ENCODE measurements around the gene TBCB.

The TBCB gene

DNA sequence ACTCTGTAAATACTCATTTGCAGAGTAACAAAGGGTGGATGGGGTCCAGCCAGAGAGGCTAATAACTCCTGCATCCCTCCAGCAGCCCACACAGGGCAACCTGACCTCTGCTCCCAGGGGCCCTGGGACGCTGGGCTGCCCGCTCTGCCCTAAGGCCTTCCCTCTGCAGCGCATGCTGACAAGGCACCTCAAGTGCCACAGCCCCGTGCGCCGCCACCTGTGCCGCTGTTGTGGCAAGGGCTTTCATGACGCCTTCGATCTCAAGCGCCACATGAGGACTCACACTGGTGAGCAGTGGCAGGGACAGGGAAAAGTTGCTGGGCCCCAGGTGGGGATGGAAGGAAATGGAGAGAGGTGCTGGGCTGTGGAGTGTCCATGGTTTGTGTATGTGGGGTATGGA lies 2.6 kb upstream of the TBCB start:
- Histone ChIP-seq H3K9me3 (ENCODE audit: low read length) (no peaks in the 10 kb centered on the region), H2AFZ (ENCODE audit: low read length) (no peak overlapping the region), H3K4me2 (ENCODE audit: low read length) (no peak overlapping the region), H3K4me3 (ENCODE audit: low read depth, low read length, poor library complexity, severe bottlenecking) (no peak overlapping the region), H3K9ac (ENCODE audit: low read length) (no peak overlapping the region), H3K36me3 (ENCODE audit: insufficient read depth, low read length) (peaks cover 25% of the 10 kb centered on the region; the same call in 1 of the 2 replicates), H3K9me2 (ENCODE audit: low read depth, low read length) (no peaks in the 10 kb centered on the region), H3K27me3 (ENCODE audit: insufficient read depth, low read length) (no peaks in the 10 kb centered on the region), H3K4me1 (ENCODE audit: insufficient read depth, low read length, severe bottlenecking) (peaks cover 24% of the 10 kb centered on the region), H3F3A (ENCODE audit: insufficient read depth, low read length) (no peaks in the 10 kb centered on the region), H3K27ac (ENCODE audit: low read depth, low read length, poor library complexity, severe bottlenecking) (no peak overlapping the region), H3K79me2 (ENCODE audit: insufficient read depth, low read length) (no peaks in the 10 kb centered on the region), H4K20me1 (ENCODE audit: insufficient read depth, low read length) (no peaks in the 10 kb centered on the region)
- no peak for TF ChIP-seq EZH2 (IDR thresholded peaks at IDR 0.05; ENCODE audit: borderline replicate concordance, low read length)
- TF ChIP-seq, protein P1, sequence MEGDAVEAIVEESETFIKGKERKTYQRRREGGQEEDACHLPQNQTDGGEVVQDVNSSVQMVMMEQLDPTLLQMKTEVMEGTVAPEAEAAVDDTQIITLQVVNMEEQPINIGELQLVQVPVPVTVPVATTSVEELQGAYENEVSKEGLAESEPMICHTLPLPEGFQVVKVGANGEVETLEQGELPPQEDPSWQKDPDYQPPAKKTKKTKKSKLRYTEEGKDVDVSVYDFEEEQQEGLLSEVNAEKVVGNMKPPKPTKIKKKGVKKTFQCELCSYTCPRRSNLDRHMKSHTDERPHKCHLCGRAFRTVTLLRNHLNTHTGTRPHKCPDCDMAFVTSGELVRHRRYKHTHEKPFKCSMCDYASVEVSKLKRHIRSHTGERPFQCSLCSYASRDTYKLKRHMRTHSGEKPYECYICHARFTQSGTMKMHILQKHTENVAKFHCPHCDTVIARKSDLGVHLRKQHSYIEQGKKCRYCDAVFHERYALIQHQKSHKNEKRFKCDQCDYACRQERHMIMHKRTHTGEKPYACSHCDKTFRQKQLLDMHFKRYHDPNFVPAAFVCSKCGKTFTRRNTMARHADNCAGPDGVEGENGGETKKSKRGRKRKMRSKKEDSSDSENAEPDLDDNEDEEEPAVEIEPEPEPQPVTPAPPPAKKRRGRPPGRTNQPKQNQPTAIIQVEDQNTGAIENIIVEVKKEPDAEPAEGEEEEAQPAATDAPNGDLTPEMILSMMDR (IDR thresholded peaks at IDR 0.05; ENCODE audit: low read length) = no peak

DNA sequence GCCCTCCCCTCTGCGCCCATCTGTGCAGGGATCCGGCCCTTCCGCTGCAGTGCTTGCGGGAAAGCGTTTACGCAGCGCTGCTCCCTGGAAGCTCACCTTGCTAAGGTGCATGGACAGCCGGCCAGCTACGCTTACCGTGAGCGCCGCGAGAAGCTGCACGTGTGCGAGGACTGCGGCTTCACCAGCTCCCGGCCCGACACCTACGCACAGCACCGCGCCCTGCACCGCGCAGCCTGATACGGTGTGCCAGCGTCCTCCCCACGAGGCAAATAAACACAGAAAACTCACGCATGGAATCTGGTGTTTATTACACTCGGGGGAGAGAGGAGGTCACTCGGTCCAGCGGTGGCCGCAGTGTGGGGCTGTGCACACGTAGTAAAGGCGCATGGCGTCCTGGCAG lies 1.8 kb upstream of the TBCB start:
- peak overlapping the region; percentile 79 for H3K4me2 ChIP-seq (ENCODE audit: low read length)
- H3K27me3 ChIP-seq (ENCODE audit: insufficient read depth, low read length) = no peaks in the 10 kb centered on the region
- no peaks in the 10 kb centered on the region for H4K20me1 ChIP-seq (ENCODE audit: insufficient read depth, low read length)
- no peaks in the 10 kb centered on the region for H3K9me3 ChIP-seq (ENCODE audit: low read length)
- TF ChIP-seq EZH2 (IDR thresholded peaks at IDR 0.05; ENCODE audit: borderline replicate concordance, low read length) = no peak
- TF ChIP-seq, protein P1 (IDR thresholded peaks at IDR 0.05; ENCODE audit: low read length) = no peak
- peak overlapping the region; percentile 96 for H3K4me3 ChIP-seq (ENCODE audit: low read depth, low read length, poor library complexity, severe bottlenecking)
- peak overlapping the region; percentile 97 for H3K9ac ChIP-seq (ENCODE audit: low read length)
- H3K36me3 ChIP-seq (ENCODE audit: insufficient read depth, low read length) = peaks cover 29% of the 10 kb centered on the region
- no peaks in the 10 kb centered on the region for H3K79me2 ChIP-seq (ENCODE audit: insufficient read depth, low read length)
- no peaks in the 10 kb centered on the region for H3F3A ChIP-seq (ENCODE audit: insufficient read depth, low read length)
- H2AFZ ChIP-seq (ENCODE audit: low read length) = no peak overlapping the region
- no peaks in the 10 kb centered on the region for H3K9me2 ChIP-seq (ENCODE audit: low read depth, low read length)
- no peak overlapping the region for H3K27ac ChIP-seq (ENCODE audit: low read depth, low read length, poor library complexity, severe bottlenecking)
- peaks cover 24% of the 10 kb centered on the region for H3K4me1 ChIP-seq (ENCODE audit: insufficient read depth, low read length, severe bottlenecking)

DNA sequence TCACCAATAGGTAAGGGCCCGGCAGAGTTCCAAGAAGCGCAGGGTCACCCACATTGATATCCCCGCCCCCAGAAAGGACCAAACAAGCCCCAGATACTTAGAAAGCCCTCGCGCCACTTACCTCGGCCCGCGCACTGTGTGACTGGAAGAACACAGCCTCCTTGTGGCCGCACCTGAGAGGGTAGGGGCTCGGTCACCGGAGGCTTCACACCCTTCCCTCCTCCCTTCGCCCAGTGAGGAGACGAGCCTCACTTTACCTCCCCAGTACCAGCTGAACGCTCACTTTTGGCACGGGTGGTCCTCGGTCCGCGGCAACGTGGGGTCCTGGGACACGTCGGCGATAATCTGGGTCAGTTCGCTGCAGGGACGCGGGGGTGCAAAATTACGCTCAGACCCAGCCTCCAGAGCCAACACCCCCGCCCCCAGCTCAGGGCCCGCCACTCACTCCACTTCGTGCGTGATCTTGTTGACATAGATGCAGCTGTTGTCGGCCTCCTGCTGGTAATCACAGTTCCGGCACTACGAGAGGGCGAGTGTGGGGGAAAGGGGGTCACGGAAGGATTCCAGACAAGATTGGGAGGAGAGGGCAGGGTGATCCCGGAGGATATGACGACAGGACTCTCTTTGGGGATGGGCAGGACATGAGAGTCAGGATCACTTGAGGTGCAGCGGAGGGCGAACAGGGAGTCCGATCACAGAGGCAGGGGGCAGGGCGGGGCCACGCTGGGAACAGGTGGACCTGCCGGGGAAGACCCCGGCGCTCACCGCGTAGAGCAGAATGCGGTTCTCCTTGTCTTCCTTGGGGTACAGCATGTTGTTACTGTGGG lies 1.2 kb upstream of the TBCB start:
- Histone ChIP-seq H3K9me3 (ENCODE audit: low read length) (no peaks in the 10 kb centered on the region), H3K9ac (ENCODE audit: low read length) (peak overlapping the region; percentile 97), H3K27ac (ENCODE audit: low read depth, low read length, poor library complexity, severe bottlenecking) (peak overlapping the region; percentile 41), H2AFZ (ENCODE audit: low read length) (no peak overlapping the region), H3F3A (ENCODE audit: insufficient read depth, low read length) (no peaks in the 10 kb centered on the region), H4K20me1 (ENCODE audit: insufficient read depth, low read length) (no peaks in the 10 kb centered on the region), H3K79me2 (ENCODE audit: insufficient read depth, low read length) (no peaks in the 10 kb centered on the region), H3K27me3 (ENCODE audit: insufficient read depth, low read length) (no peaks in the 10 kb centered on the region), H3K4me3 (ENCODE audit: low read depth, low read length, poor library complexity, severe bottlenecking) (peak overlapping the region; percentile 96), H3K4me1 (ENCODE audit: insufficient read depth, low read length, severe bottlenecking) (peaks cover 24% of the 10 kb centered on the region), H3K9me2 (ENCODE audit: low read depth, low read length) (no peaks in the 10 kb centered on the region), H3K36me3 (ENCODE audit: insufficient read depth, low read length) (peaks cover 35% of the 10 kb centered on the region), H3K4me2 (ENCODE audit: low read length) (peak overlapping the region; percentile 79)
- TF ChIP-seq, protein P1 (IDR thresholded peaks at IDR 0.05; ENCODE audit: low read length) = peak; percentile 14; the same call in 1 of the 2 replicates
- TF ChIP-seq EZH2 (IDR thresholded peaks at IDR 0.05; ENCODE audit: borderline replicate concordance, low read length) = no peak
